C4-2B (cell line): ENCODE data around the gene EZH1.

Experiments
- ZFX ChIP-seq: fragments of 450-650 bp; IDR thresholded peaks from 2 replicates; pipeline ENCODE4 v1.6.1; 2017
- TF ChIP-seq, protein P1 (sequence below): fragments of 450-650 bp; conservative IDR thresholded peaks from 2 replicates; pipeline ENCODE4 v1.5.1; 2017; ENCODE audit warnings: mild to moderate bottlenecking

DNA sequence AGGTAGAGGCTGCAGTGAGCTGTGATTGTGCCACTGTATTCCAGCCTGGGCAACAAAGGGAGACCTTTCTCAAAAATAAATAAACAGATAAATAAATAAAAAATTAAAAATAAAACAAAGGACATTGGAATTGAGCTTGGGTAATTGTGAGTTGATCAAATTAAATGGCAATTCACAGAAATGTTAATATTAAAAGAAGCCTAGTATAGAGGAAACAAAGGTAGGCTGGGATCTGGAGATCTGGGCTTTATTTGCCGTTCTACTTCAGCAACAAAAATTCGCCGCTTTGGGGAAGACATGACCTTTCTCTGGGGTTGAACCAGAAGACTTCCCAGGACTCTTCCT lies 28.1 kb upstream of the EZH1 start:
- TF ChIP-seq, protein P1, sequence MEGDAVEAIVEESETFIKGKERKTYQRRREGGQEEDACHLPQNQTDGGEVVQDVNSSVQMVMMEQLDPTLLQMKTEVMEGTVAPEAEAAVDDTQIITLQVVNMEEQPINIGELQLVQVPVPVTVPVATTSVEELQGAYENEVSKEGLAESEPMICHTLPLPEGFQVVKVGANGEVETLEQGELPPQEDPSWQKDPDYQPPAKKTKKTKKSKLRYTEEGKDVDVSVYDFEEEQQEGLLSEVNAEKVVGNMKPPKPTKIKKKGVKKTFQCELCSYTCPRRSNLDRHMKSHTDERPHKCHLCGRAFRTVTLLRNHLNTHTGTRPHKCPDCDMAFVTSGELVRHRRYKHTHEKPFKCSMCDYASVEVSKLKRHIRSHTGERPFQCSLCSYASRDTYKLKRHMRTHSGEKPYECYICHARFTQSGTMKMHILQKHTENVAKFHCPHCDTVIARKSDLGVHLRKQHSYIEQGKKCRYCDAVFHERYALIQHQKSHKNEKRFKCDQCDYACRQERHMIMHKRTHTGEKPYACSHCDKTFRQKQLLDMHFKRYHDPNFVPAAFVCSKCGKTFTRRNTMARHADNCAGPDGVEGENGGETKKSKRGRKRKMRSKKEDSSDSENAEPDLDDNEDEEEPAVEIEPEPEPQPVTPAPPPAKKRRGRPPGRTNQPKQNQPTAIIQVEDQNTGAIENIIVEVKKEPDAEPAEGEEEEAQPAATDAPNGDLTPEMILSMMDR = no peak
- TF ChIP-seq ZFX = no peak
